ENCODE measurements around the gene ARFGAP1.

The ARFGAP1 gene

GRCh38 chr20:63318391-63319163 lies 46.0 kb downstream of the ARFGAP1 start:
- FAIRE-seq = no peak
- DNase-seq (ENCODE audit: low spot score) = no peak

DNA sequence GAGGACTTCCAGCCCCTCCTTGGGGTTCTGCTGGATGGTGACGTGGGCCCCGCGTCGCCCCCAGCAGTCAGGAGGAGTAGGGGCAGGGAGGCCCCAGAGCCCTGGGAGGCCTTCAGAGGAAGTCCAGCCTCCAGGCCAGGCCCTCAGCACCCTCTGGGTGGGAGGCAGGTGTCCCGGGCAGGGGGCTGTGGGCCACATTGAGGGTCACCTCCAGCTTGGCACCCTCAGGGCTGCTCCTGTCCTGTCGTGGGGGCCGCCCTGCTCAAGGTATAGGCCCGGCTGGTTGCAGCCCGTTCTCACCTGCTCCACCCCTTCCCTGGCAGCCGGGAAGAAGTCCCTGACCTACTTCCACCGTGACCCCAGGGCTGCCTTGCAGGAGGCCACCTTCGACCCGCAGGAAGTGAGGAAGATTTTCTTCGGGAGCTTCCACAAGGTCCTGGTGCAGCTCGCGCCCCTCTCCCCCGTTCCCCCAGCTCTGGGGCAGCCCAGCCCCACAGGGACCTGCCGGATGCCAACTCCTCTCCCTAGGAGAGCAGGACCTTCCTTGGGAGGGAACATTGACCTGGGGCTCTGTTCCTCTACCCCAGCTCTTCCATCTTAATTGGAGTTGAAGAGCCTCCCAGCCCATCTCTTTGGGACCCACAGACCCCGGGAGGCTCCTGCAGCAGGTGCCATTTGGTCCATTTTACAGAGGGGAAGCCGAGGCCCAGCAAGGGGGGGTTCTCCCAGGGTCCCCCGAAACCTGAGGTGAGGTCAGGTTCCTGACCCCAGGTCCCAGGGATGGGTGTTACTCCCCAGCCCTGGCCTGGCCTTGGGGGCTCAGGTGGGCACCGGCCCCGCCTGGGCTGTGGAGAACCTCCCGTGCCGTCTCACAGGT lies 46.8 kb downstream of the ARFGAP1 start:
- DNase-seq (ENCODE audit: low spot score) = no peak
- FAIRE-seq = no peak

GRCh38 chr20:63320041-63320511 lies 47.5 kb downstream of the ARFGAP1 start:
- DNase-seq (ENCODE audit: low spot score) = no peak
- FAIRE-seq = no peak

GRCh38 chr20:63320616-63321147 lies 48.1 kb downstream of the ARFGAP1 start:
- no peak for FAIRE-seq
- DNase-seq (ENCODE audit: low spot score) = no peak

GRCh38 chr20:63321148-63321831 lies 48.7 kb downstream of the ARFGAP1 start:
- FAIRE-seq = no peak
- no peak for DNase-seq (ENCODE audit: low spot score)

GRCh38 chr20:63322146-63322932 lies 49.7 kb downstream of the ARFGAP1 start:
- no peak for FAIRE-seq

DNA sequence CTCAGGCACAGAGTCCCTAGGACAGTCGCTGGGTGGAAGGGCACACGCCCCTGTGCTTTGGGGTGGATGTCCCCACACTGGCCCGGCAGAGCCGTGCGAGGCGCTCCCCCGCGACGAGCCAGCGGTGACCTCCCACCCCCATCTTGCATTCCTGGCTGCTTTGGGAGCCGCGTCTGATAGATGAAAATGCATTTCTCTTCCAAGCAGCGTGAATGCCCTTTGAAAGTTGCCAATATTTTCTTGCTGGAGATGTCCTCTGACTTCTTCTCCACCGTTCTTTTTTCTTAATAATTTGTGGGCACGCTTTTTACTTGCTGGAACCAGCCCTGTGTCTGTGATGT lies 50.3 kb downstream of the ARFGAP1 start:
- FAIRE-seq (no peak), DNase-seq (ENCODE audit: low spot score) (no peak)

More at GRCh38 chr20:63322146-63322932, 49.7 kb downstream of the ARFGAP1 start:
- DNase-seq (ENCODE audit: low spot score) = no peak

DNA sequence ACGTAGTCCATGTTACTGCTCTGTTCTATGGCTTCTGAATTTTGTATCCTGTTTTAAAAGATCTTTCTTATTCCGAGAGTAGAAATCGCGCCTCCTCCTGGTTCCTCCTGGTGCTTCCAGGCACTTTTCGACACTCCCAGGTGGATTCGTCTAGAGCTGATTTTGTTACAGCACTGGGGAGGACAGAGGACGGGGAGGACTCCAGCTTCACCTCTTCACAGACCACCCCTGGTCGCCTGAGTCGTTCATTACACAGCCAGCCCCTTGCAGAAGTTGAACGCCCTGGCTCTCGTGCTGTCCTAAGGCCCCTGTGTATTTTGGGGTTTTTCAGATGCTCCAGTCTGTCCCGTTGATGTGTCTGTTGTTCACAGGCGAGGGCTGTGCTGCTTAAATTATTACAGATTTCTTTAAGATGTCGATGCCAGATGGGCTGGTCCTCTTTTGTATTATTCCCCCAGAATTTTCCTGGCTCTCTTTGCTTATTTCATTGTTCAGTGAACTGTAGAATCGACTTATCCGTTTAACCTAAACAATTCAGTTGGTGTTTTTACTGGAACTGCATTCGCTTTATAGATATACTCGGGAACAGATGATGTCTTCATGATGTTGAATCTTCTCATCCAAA lies 50.9 kb downstream of the ARFGAP1 start:
- no peak for DNase-seq (ENCODE audit: low spot score)
- FAIRE-seq = no peak

DNA sequence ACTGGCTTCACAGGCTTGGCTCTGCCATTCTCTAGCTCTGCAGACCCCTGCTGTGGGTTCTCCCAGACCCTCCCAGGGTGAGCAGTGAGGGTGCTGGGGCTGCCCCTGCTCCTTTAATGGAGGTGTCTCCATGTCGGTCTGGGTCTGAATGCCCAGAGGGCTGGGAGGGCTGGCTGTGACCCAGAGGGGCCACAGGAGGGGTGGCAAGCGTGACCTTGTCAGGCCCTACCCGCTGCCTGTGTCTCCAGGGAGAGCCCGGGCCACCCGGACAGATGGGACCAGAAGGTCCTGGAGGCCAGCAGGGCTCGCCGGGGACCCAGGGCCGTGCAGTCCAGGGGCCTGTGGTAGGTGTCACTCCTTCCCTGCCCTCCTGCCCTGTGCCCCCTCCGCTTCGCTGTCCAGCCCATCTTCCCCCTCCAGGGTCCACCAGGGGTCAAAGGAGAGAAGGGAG lies 52.4 kb downstream of the ARFGAP1 start:
- no peak for FAIRE-seq
- no peak for DNase-seq (ENCODE audit: low spot score)

GRCh38 chr20:63325554-63326313 lies 53.1 kb downstream of the ARFGAP1 start:
- no peak for DNase-seq (ENCODE audit: low spot score)
- FAIRE-seq = no peak

DNA sequence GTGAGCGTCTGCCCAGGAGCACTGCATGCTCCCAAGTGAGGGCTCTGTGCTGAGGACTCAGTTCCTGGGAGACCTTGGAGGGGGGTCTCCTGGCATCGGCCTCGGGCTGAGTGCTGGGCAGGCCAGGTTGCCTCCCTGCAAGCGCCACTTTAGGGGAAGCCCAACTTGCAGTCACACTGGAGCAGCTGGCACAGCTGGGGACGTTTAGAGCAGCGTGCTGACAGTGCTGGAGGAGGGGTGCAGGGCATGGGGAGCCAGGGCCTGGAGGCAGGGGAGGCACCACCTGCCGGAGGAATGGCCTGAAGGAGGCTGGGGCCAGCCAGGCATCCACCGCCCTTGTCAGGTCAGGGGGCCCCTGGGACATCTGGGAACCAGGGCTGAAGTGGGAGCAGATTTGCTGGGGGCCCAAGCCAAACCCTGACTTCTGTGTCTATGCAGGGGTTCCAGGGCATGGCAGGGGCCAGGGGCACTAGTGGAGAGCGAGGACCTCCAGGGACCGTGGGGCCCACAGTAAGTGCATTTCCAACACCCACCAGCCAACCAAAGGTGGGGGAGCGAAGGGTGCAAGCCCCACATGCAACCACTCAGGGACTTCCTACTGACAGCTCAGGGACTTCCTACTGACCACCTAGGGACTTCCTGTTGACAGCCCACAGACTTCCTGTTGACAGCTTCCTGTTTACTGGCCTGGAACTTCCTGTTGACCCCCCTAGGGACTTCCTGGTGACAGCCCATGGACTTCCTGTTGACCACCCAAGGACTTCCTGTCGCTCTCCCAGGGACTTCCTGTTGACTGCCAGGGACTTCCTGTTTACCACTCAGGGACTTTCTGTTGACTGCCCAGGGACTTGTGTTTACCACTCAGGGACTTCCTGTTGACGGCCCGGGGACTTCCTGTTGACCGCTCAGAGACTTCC lies 54.0 kb downstream of the ARFGAP1 start:
- DNase-seq (ENCODE audit: low spot score) = no peak
- no peak for FAIRE-seq

DNA sequence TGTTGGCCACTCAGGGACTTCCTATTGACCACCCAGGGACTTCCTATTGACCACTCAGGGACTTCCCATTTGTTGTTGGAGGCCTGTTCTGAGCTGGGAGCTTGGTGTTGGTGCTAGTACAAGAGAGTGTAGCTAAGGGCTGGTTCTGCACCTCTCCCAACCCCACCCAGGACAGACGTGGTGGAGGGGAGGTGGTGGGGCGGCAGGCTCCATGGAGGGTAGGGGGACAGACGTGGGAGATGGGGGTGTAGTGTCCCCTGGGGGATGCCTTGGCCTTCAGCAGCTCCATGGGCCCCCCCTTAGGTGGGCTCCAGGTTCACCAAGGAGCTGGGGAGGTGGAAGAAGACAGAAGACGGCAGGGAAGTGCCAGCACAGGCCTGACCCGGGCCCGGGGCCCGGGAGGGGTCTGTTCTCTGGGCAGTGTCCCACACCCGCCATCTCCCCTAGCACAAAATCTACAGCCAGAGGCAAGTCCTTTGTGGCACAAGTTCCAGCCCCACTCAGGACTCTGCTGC lies 54.7 kb downstream of the ARFGAP1 start:
- DNase-seq (ENCODE audit: low spot score) (no peak), FAIRE-seq (no peak)

DNA sequence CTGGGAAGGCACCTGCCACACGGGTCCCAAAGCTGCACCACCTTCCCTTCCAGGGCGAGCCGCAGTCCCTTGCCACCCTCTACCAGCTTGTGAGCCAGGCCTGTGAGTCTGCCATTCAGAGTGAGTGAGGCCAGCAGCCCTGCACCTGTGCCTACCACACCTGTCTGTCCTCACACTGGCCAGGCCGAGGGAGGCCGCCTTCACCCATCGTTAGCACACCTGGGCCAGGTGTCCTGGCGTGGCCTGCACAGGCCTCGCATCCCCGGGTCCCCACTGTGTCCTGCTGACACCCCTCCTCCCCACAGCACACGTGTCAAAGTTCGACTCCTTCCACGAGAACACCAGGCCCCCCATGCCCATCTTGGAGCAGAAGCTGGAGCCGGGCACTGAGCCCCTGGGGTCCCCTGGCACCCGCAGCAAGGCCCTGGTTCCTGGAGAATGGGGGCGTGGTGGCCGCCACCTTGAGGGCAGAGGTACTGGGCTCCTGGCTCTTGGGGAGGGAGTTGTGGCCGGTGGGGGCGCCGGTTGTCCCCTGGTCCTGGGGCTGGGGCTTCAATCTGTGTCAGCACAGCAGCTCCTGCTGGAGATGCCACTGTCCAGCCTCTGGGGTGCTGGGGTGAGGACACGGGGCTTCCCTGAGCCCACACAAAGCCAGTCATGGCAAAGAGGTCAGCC lies 55.5 kb downstream of the ARFGAP1 start:
- DNase-seq (ENCODE audit: low spot score) (no peak), FAIRE-seq (no peak)

GRCh38 chr20:63328718-63329275 lies 56.2 kb downstream of the ARFGAP1 start:
- no peak for FAIRE-seq

GRCh38 chr20:63329331-63330083 lies 56.9 kb downstream of the ARFGAP1 start:
- FAIRE-seq = no peak
- DNase-seq (ENCODE audit: low spot score) = no peak

More at GRCh38 chr20:63328718-63329275, 56.2 kb downstream of the ARFGAP1 start:
- DNase-seq (ENCODE audit: low spot score) = no peak

- no peak for DNase-seq (ENCODE audit: low spot score)
- no peak for FAIRE-seq
Measured at GRCh38 chr20:63330084-63330760, 57.6 kb downstream of the ARFGAP1 start.
